ENCODE data around the gene NCAM1. TPM values are rescaled to one million over a fixed set of nuclear protein-coding genes. Genes with fewer than 3 reads are reported as not detected.

Gene NCAM1
- total and polyA plus RNA-seq, 9 of the 15 experiments (the other 6 are each of a cell fraction or from before 2014, with no cell fraction given): 0.09 to 0.23 TPM; not detected in 7

- Histone ChIP-seq H3K9me3 (replicated peaks; ENCODE audit: control insufficient read depth, insufficient read depth, low read depth, low read length) (no peaks in the 10 kb centered on the region), H3K27ac (ENCODE audit: extremely low read depth, low read depth, low read length) (no peak overlapping the region), H3K9ac (ENCODE audit: insufficient read depth in 1 of 2, low read depth in 2 of 2, low read length in 2 of 2) (no peak overlapping the region), H3K36me3 (ENCODE audit: control insufficient read depth, insufficient read depth, low read length) (no peaks in the 10 kb centered on the region), H3K4me3 (no peak overlapping the region), H4K20me1 (replicated peaks; ENCODE audit: control insufficient read depth, insufficient read depth, low read length) (no peaks in the 10 kb centered on the region), H3K9me1 (ENCODE audit: control insufficient read depth, insufficient read depth, low read length) (no peaks in the 10 kb centered on the region), H3K4me2 (ENCODE audit: insufficient read depth, low read length) (no peak overlapping the region), H3K4me1 (replicated peaks in 1 of 2; ENCODE audit: control insufficient read depth in 2 of 2, insufficient read depth in 2 of 2, low read length in 2 of 2) (no peaks in the 10 kb centered on the region), H3K79me2 (ENCODE audit: control insufficient read depth, insufficient read depth, low read length) (no peaks in the 10 kb centered on the region), H2AFZ (ENCODE audit: low read depth, low read length) (no peak overlapping the region), H3K27me3 (ENCODE audit: control insufficient read depth in 2 of 2, insufficient read depth in 2 of 2, low read length in 2 of 2) (peaks cover 12 to 27% of the 10 kb centered on the region in 2 experiments; a peak in 3 of 5 replicates)
- intact Hi-C loops (cut with micrococcal nuclease) (no loop called here), in situ Hi-C loops (cut with MboI) (no loop called here)
- BruUV-seq (replicated peaks): no TSS peak
- no peak for DNase-seq (ENCODE audit: extremely low read depth in 1 of 4, low spot score in 3 of 4)
- CTCF ChIA-PET (ENCODE audit: low intra/inter-chr PET ratio): no interaction called here
- ATAC-seq: no peak
- no peak for TF ChIP-seq MBD2 (IDR thresholded peaks at IDR 0.05; ENCODE audit: borderline replicate concordance, low read depth)
- no peak for FAIRE-seq
- POLR2A ChIA-PET: no interaction called here
- 1% methylated on average over 6 of the region's 6 CpGs for WGBS (ENCODE audit: insufficient coverage, low coverage, missing lambda C conversion rate)
Observed at GRCh38 chr11:113255741-113256140, 294.5 kb downstream of the NCAM1 start.

- Histone ChIP-seq H2AFZ (ENCODE audit: low read depth, low read length) (no peak overlapping the region), H3K4me2 (ENCODE audit: insufficient read depth, low read length) (no peak overlapping the region), H3K9ac (ENCODE audit: insufficient read depth in 1 of 2, low read depth in 2 of 2, low read length in 2 of 2) (no peak overlapping the region), H3K36me3 (ENCODE audit: control insufficient read depth, insufficient read depth, low read length) (no peaks in the 10 kb centered on the region), H3K4me1 (replicated peaks in 1 of 2; ENCODE audit: control insufficient read depth in 2 of 2, insufficient read depth in 2 of 2, low read length in 2 of 2) (no peaks in the 10 kb centered on the region), H3K27ac (ENCODE audit: extremely low read depth, low read depth, low read length) (no peak overlapping the region), H3K4me3 (no peak overlapping the region), H3K9me3 (replicated peaks; ENCODE audit: control insufficient read depth, insufficient read depth, low read depth, low read length) (no peaks in the 10 kb centered on the region), H4K20me1 (replicated peaks; ENCODE audit: control insufficient read depth, insufficient read depth, low read length) (no peaks in the 10 kb centered on the region; the same call in 1 of the 2 replicates), H3K9me1 (ENCODE audit: control insufficient read depth, insufficient read depth, low read length) (no peaks in the 10 kb centered on the region), H3K27me3 (ENCODE audit: control insufficient read depth in 2 of 2, insufficient read depth in 2 of 2, low read length in 2 of 2) (peaks cover 9 to 34% of the 10 kb centered on the region in 2 experiments; a peak in 3 of 5 replicates), H3K79me2 (ENCODE audit: control insufficient read depth, insufficient read depth, low read length) (no peaks in the 10 kb centered on the region)
- TF ChIP-seq TCF7 (IDR thresholded peaks at IDR 0.05; ENCODE audit: borderline replicate concordance) (no peak), HMG20B (CRISPR knock-in tag; IDR thresholded peaks at IDR 0.05) (no peak), L3MBTL2 (IDR thresholded peaks at IDR 0.05) (no peak), CTCF (IDR thresholded peaks at IDR 0.05 in 2 of 3, conservative IDR thresholded peaks at IDR 0.05 in 1 of 3; ENCODE audit: insufficient read depth in 2 of 3, low read depth in 1 of 3, low read length in 3 of 3) (no peak)
- ChIA-PET CTCF (ENCODE audit: low intra/inter-chr PET ratio) (no interaction called here), POLR2A (interaction anchor here (0.6 kb wide), 1 partner anchor 14 kb away, joined by 3 read pairs; no protein-coding TSS in a partner anchor)
- FAIRE-seq (no peak), DNase-seq (ENCODE audit: extremely low read depth in 1 of 4, low spot score in 3 of 4) (no peak), ATAC-seq (no peak)
- BruUV-seq (replicated peaks): no TSS peak
- intact Hi-C loops (cut with micrococcal nuclease): no loop called here
- 2% methylated on average over 3 of the region's 3 CpGs for WGBS (ENCODE audit: insufficient coverage, low coverage, missing lambda C conversion rate)
- in situ Hi-C loops (cut with MboI): no loop called here
Observed at GRCh38 chr11:113256431-113257202, 295.4 kb downstream of the NCAM1 start.

All from K562 (cell line).